ENCODE measurements around the gene AKIRIN2. TPM values are rescaled to one million over a fixed set of nuclear protein-coding genes. Genes with fewer than 3 reads are reported as not detected.
A peak's percentile ranks its signal among the peaks of the same experiment; 100 is the strongest.

Gene AKIRIN2
- total RNA-seq (46.1 and 46.4 TPM in 2 replicates), polyA plus RNA-seq (15.9 and 19.0 TPM in 2 replicates), polyA minus RNA-seq (12.6 and 13.6 TPM in 2 replicates), Bru-seq, nascent RNA (percentile 94 among the genes with signal in this experiment), BruChase-seq, experiment 1, labeled RNA remaining after a 6-hour chase (percentile 81 among the genes with signal in this experiment), BruChase-seq, experiment 2, labeled RNA remaining after a 2-hour chase (percentile 89 among the genes with signal in this experiment)
- 16.6 and 17.4 TPM in 2 replicates for polyA plus RNA-seq (2011; cell fraction: cytosol; rRNA removed)
- 13.3 and 19.3 TPM in 2 replicates for polyA plus RNA-seq (2011; cell fraction: nucleus; rRNA removed)
- polyA plus RNA-seq (2012): 29.9 and 32.0 TPM in 2 replicates
- 15.2 TPM for polyA minus RNA-seq (2011; cell fraction: cytosol; rRNA and poly(A)+ RNA removed)
- polyA minus RNA-seq (2011; cell fraction: nucleus; rRNA and poly(A)+ RNA removed): 23.7 and 24.4 TPM in 2 replicates
- long read RNA-seq, transcript AKIRIN2-201 (5 exons, 1,662 nt): major isoform, 88 of 93 reads
- long read RNA-seq, partial matches to known transcripts: 1 of 93 reads
- long read RNA-seq, other reads (novel, unspliced or antisense): 4 of 93 reads

DNA sequence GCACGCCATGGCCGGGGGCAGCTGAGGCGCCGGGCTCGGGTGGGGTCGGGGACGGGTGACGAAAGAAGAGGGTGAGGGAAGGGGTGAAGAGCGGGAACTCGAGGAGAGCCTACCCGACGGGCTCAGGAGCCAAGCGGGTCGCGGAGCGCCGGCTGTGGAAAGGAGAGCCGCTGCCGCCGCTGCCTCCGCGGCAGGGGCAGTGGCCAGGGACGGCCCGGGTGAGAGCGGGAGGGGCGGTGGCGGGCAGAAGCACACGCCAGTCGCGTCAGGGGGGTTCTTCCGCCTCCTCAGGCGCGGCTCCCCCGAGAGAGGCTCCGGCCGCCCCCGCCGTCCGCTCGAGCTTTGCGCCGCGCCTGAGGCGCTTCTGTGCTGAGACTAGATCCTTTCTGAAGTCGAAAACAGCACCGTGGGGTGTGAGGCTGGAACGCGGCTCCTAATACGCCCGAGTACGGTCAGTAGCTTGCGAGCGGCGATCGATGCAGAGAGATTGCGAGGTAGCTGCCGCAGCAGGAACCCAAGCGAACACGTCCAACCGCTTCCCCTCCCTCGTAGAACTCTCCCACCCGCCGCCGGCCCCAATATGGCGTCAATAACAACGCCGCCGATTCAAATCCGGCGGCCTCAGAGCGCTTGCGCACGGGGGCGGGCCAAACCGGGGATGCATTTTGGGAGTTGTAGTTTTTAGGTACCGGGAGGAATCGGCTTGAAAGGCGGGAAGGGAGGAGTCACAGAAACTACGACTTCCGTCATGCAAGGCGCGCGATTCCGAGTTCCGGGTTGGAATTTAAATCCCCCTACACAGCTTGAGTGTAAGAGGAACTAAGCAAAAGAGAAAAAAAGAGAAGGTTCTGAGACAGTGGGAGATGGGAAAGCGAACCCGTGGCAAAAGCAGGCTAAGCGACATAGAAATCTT lies at the start of gene AKIRIN2:
Gene AKIRIN2 (minus strand): TSS at position 558 of the 913 bp plus-strand sequence. CDS start 549 bp downstream, at position 9.
- peaks cover 30% of the 10 kb centered on the region for H3K4me1 ChIP-seq (ENCODE audit: control insufficient read depth, extremely low read depth, insufficient read depth, low read length)
- POLR2A ChIA-PET: interaction anchor here (0.5 to 1.4 kb wide), 6 partner anchors 12 to 292 kb away, joined by 3 to 4 read pairs (median 4); partner anchors contain the start of genes ORC3 and RARS2
- intact Hi-C loops (cut with micrococcal nuclease): loop anchor here (1.0 to 10.0 kb wide), 7 partner anchors 30 to 1173 kb away; partner anchors contain the start of genes ORC3, SLC35A1 and ZNF292
- H3K27me3 ChIP-seq (ENCODE audit: control insufficient read depth in 2 of 2, insufficient read depth in 2 of 2, low read length in 2 of 2): no peaks in the 10 kb centered on the region
- H3K4me3 ChIP-seq (replicated peaks in 1 of 3; ENCODE audit: insufficient read depth in 1 of 3, low read depth in 1 of 3, low read length in 3 of 3): peak within 1 kb of the TSS; percentile 95 to 100 (median 97)
- peak within 1 kb of the TSS; percentile 100 for H3K4me2 ChIP-seq (ENCODE audit: insufficient read depth, low read length)
- TF ChIP-seq, protein P1, sequence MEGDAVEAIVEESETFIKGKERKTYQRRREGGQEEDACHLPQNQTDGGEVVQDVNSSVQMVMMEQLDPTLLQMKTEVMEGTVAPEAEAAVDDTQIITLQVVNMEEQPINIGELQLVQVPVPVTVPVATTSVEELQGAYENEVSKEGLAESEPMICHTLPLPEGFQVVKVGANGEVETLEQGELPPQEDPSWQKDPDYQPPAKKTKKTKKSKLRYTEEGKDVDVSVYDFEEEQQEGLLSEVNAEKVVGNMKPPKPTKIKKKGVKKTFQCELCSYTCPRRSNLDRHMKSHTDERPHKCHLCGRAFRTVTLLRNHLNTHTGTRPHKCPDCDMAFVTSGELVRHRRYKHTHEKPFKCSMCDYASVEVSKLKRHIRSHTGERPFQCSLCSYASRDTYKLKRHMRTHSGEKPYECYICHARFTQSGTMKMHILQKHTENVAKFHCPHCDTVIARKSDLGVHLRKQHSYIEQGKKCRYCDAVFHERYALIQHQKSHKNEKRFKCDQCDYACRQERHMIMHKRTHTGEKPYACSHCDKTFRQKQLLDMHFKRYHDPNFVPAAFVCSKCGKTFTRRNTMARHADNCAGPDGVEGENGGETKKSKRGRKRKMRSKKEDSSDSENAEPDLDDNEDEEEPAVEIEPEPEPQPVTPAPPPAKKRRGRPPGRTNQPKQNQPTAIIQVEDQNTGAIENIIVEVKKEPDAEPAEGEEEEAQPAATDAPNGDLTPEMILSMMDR (IDR thresholded peaks at IDR 0.05; ENCODE audit: extremely low read depth in 1 of 2, insufficient read depth in 1 of 2, low read depth in 1 of 2, low read length in 2 of 2): no peak
- TF ChIP-seq POLR2AphosphoS5 (IDR thresholded peaks at IDR 0.05; ENCODE audit: insufficient read depth, low read depth, low read length) (peak; percentile 86), POLR2A (IDR thresholded peaks at IDR 0.05; ENCODE audit: low read depth, low read length) (peak; percentile 92), EZH2 (IDR thresholded peaks at IDR 0.05; ENCODE audit: borderline replicate concordance, low read depth, low read length, severe bottlenecking) (no peak), JUN (IDR thresholded peaks at IDR 0.05; ENCODE audit: borderline replicate concordance, insufficient read depth, insufficient read length, low read depth) (no peak), FOS (IDR thresholded peaks at IDR 0.05; ENCODE audit: borderline replicate concordance, insufficient read depth, low read length) (no peak), GATA2 (IDR thresholded peaks at IDR 0.05; ENCODE audit: insufficient read depth, insufficient read length, low read depth, low read length) (peak; percentile 10), MYC (IDR thresholded peaks at IDR 0.05; ENCODE audit: low read depth, low read length) (peak; percentile 3)
- TF ChIP-seq, protein P2, sequence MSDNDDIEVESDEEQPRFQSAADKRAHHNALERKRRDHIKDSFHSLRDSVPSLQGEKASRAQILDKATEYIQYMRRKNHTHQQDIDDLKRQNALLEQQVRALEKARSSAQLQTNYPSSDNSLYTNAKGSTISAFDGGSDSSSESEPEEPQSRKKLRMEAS (IDR thresholded peaks at IDR 0.05; ENCODE audit: insufficient read depth, insufficient read length): peak; percentile 12
- CTCF ChIA-PET: interaction anchor here (1.0 to 1.3 kb wide), 4 partner anchors 13 to 150 kb away, joined by 3 to 8 read pairs (median 4); no protein-coding TSS in a partner anchor
- peak within 1 kb of the TSS; percentile 96 for H3K9ac ChIP-seq (replicated peaks; ENCODE audit: extremely low read depth, insufficient read depth, low read length)
- FAIRE-seq: peak; percentile 91
- dilution Hi-C loops (cut with MboI; ENCODE audit: extremely low pct_ligation_motif_present, low sequenced_read_pairs): no loop called here
- H2AFZ ChIP-seq (ENCODE audit: low read depth, low read length): peak within 1 kb of the TSS; percentile 83
- H4K20me1 ChIP-seq (replicated peaks; ENCODE audit: control insufficient read depth, extremely low read depth, insufficient read depth, low read length): peaks cover 9% of the 10 kb centered on the region
- BruUV-seq (replicated peaks): no TSS peak
- no peaks in the 10 kb centered on the region for H3K9me3 ChIP-seq (replicated peaks; ENCODE audit: control insufficient read depth, insufficient read depth, low read length)
- H3K36me3 ChIP-seq (ENCODE audit: control insufficient read depth in 2 of 2, extremely low read depth in 1 of 2, insufficient read depth in 2 of 2, low read length in 2 of 2): no peaks in the 10 kb centered on the region
- peaks cover 51% of the 10 kb centered on the region for H3K79me2 ChIP-seq (ENCODE audit: control insufficient read depth, insufficient read depth, low read length)
- no peaks in the 10 kb centered on the region for H3K9me1 ChIP-seq (replicated peaks; ENCODE audit: control insufficient read depth, extremely low read depth, insufficient read depth, low read length)
- peak within 1 kb of the TSS; percentile 62 for H3K27ac ChIP-seq (ENCODE audit: insufficient read depth, low read depth, low read length)
- peak; percentile 100 for DNase-seq (ENCODE audit: low read depth, low spot score)

All from endothelial cell of umbilical vein (primary cell).